Gastroesophageal sphincter (tissue), 4 donors: ENCODE results near the gene DCAF7. TPM values are rescaled to one million over a fixed set of nuclear protein-coding genes. Genes with fewer than 3 reads are reported as not detected.

Experiments
- ATAC-seq: fragments of 150-250 bp; one replicate; pipeline ENCODE4 v1.9.1; 2016; ENCODE audit warnings: mild to moderate bottlenecking, moderate library complexity
- H3K27ac ChIP-seq, 4 donors: fragments of 200-600 bp; sonication (generic) in 3 of 4; 1 replicate in 3 of 4; 2 replicates in 1 of 4; pipeline ENCODE4 v1.5.1; 2016 to 2019
- H3K27me3 ChIP-seq: fragments of 200-600 bp; sonication (generic); one replicate; pipeline ENCODE4 v1.5.1; 2019
- H3K36me3 ChIP-seq, 2 donors: fragments of 200-600 bp; sonication (generic); one replicate each; pipeline ENCODE4 v1.5.1; 2019; ENCODE audit warnings: control low read depth in 1 of 2
- H3K4me1 ChIP-seq, 3 donors: fragments of 200-600 bp; sonication (generic); 1 replicate in 2 of 3; 2 replicates in 1 of 3; pipeline ENCODE4 v1.5.1; 2016 to 2019; ENCODE audit warnings: control low read depth in 2 of 3
- H3K4me3 ChIP-seq, 2 donors: fragments of 200-600 bp; sonication (generic); one replicate each; pipeline ENCODE4 v1.5.1; 2019; ENCODE audit warnings: mild to moderate bottlenecking in 1 of 2, moderate library complexity in 1 of 2
- H3K9me3 ChIP-seq, 3 donors: fragments of 200-600 bp; sonication (generic); one replicate each; pipeline ENCODE4 v1.5.1; 2017 to 2019; ENCODE audit warnings: control low read depth in 2 of 3
- EP300 ChIP-seq: sonication (generic); formaldehyde crosslinking; IDR thresholded peaks from one replicate; pipeline ENCODE4 v1.6.1; 2017; ENCODE audit warnings: antibody characterized with exemption, mild to moderate bottlenecking
- POLR2A ChIP-seq, 2 donors: fragments of 450-650 bp; IDR thresholded peaks; one replicate each; pipeline ENCODE4 v1.6.1; 2017; ENCODE audit warnings: antibody characterized with exemption in 2 of 2, mild to moderate bottlenecking in 2 of 2, moderate library complexity in 1 of 2
- POLR2AphosphoS5 ChIP-seq: sonication (generic); formaldehyde crosslinking; IDR thresholded peaks from one replicate; pipeline ENCODE4 v1.6.1; 2017; ENCODE audit warnings: antibody characterized with exemption
- WGBS, 2 donors: methylation state at CpG; one replicate each; pipeline ENCODE4 v1.1.5; 2018; ENCODE audit warnings: low coverage in 1 of 2; 5-methylcytosine and 5-hydroxymethylcytosine counted together
- total RNA-seq, 4 donors: library from RNA; depleted of rRNA; stranded (reverse); fragments of >200 nt; gene quantifications; one replicate each; pipeline ENCODE4 v1.1.0, GENCODE V29; 2016
- TF ChIP-seq, protein P1 (sequence below), 4 experiments: fragments of 200-600 bp in 2 of 4; fragments of 450-650 bp in 2 of 4; sonication (generic) in 1 of 4; IDR thresholded peaks; one replicate each; pipeline ENCODE4 v1.5.1; 2017 to 2019; ENCODE audit warnings: antibody characterized with exemption in 4 of 4, mild to moderate bottlenecking in 2 of 4, moderate library complexity in 2 of 4

DCAF7 gene
- total RNA-seq, 4 donors from 2014 or later: 27.1 to 50.0 (median 36.8) TPM

DNA sequence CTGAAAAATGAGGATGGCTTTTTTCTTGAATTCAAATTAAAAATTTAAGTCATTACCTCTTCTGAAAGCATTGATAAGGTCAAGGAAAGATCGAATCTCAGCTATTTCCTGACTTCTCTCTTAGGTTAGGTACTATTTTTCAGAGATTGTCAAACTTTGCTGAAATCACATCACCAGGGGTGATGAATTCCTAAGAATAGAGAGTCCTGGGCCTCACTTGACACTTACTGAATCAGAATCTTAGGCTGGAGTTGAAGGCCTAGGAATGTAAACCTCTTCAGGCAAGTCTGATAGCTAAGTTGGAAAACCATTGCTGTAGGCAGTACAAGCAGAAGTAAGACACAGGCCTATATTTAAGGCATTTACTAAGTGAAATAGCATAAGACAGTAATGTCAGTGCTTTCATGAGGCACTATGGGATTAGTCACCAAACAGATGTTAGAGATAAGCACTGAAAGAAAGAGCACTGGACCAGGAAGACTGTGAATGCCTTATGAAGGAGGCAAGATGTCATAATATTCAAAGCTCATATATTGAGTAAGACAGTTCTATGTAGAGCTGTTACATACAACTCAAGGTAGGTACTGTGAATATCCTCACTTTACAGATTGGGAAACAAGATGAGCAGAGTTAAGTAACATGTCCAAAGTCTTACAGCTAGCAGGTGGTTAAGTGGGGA is 21.5 kb downstream of the DCAF7 start:
- no peak for ATAC-seq
- Histone ChIP-seq H3K4me1 (no peaks in the 10 kb centered on the region), H3K27me3 (no peaks in the 10 kb centered on the region), H3K4me3 (no peak overlapping the region), H3K27ac (no peak overlapping the region), H3K36me3 (peaks cover 0 to 19% of the 10 kb centered on the region in 2 donors), H3K9me3 (no peaks in the 10 kb centered on the region)
- WGBS, 2 donors: 71 to 83% methylated on average over 1 of the region's 1 CpG
- no peak for TF ChIP-seq POLR2A (IDR thresholded peaks at IDR 0.05)
- TF ChIP-seq, protein P1, sequence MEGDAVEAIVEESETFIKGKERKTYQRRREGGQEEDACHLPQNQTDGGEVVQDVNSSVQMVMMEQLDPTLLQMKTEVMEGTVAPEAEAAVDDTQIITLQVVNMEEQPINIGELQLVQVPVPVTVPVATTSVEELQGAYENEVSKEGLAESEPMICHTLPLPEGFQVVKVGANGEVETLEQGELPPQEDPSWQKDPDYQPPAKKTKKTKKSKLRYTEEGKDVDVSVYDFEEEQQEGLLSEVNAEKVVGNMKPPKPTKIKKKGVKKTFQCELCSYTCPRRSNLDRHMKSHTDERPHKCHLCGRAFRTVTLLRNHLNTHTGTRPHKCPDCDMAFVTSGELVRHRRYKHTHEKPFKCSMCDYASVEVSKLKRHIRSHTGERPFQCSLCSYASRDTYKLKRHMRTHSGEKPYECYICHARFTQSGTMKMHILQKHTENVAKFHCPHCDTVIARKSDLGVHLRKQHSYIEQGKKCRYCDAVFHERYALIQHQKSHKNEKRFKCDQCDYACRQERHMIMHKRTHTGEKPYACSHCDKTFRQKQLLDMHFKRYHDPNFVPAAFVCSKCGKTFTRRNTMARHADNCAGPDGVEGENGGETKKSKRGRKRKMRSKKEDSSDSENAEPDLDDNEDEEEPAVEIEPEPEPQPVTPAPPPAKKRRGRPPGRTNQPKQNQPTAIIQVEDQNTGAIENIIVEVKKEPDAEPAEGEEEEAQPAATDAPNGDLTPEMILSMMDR (IDR thresholded peaks at IDR 0.05): no peak
- no peak for TF ChIP-seq EP300
- TF ChIP-seq POLR2AphosphoS5: no peak

DNA sequence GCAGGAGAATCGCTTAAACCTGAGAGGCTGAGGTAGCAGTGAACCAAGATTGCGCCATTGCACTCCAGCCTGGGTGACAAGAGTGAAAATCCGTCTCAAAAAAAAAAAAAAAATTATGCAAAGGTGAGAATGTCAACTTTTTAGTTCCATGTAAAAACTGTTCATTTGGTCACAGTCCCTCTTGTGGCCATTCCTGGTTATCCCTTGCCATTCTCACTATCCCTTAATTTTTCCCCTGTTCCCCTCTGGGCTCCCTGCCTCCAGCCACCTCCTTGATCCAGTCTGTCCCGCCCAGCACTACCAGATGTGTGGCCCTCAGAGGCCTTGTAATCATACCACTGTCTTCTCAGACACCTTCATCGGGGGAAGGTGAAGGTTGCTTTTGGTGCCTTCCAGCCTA is 23.4 kb downstream of the DCAF7 start:
- TF ChIP-seq POLR2AphosphoS5 (no peak), EP300 (no peak), POLR2A (IDR thresholded peaks at IDR 0.05) (no peak)
- TF ChIP-seq, protein P1 (IDR thresholded peaks at IDR 0.05): no peak
- Histone ChIP-seq H3K4me1 (no peaks in the 10 kb centered on the region), H3K27me3 (no peaks in the 10 kb centered on the region), H3K27ac (no peak overlapping the region), H3K4me3 (no peak overlapping the region), H3K36me3 (peaks cover 0 to 14% of the 10 kb centered on the region in 2 donors), H3K9me3 (no peaks in the 10 kb centered on the region)
- ATAC-seq: no peak
- WGBS, 2 donors: 77 to 88% methylated on average over 5 of the region's 5 CpGs

DNA sequence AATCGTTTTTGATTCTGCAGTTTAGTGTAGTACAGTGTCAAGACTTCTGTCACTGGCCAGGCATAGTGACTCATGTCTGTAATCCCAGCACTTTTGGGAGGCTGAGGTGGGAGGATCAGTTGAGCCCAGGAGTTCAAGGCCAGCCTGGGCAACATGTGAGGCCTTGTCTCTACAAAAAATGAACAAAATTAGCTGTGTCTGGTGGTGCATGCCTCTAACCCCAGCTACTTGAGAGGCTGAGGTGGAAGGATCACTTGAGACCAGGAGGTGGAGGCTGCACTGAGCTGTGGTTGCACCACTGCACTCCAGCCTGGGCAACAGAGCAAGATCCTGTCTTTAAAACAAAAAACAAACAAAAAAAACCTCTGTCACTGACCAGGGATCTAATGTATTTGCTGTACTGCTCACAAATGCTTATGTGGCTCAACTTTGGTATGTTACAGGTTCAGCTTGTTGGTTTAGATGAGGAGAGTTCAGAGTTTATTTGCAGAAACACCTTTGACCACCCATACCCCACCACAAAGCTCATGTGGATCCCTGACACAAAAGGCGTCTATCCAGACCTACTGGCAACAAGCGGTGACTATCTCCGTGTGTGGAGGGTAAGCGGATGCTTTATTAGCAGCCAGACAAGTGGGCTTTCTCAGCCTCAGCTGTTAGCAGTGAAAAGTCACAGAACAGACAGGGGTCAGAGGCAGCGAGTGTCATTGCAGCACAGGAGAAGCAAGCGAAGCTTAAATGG is 27.9 kb downstream of the DCAF7 start:
- TF ChIP-seq POLR2AphosphoS5 (no peak), EP300 (no peak), POLR2A (IDR thresholded peaks at IDR 0.05) (no peak)
- TF ChIP-seq, protein P1 (IDR thresholded peaks at IDR 0.05): no peak
- no peak for ATAC-seq
- 88% methylated on average over 5 of the region's 7 CpGs; no CpG with 5 or more reads in 1 of the 2 donors for WGBS, 2 donors
- peaks cover 0 to 49% of the 10 kb centered on the region in 2 donors for H3K36me3 ChIP-seq
- no peaks in the 10 kb centered on the region for H3K4me1 ChIP-seq
- no peaks in the 10 kb centered on the region for H3K9me3 ChIP-seq
- H3K27ac ChIP-seq: no peak overlapping the region
- no peaks in the 10 kb centered on the region for H3K27me3 ChIP-seq
- H3K4me3 ChIP-seq: no peak overlapping the region

DNA sequence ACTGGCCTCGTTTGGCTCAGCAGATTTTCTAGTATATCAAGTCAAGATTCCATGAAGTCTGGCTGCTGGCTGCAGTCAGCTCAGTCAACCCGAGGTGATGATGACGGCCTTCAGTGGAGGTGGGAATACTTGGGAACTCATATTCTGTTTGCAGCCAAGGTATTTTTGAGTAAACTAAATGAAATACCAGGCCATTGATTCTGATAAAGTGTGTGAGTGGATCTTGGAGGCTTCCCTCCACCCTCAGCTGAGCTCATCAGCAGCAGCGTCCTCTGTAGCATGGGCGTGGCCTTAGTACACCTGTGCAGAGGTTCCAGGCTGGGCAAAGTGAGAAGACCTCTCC is 28.5 kb downstream of the DCAF7 start:
- WGBS, 2 donors: 59% methylated on average over 4 of the region's 5 CpGs; no CpG with 5 or more reads in 1 of the 2 donors
- Histone ChIP-seq H3K27me3 (no peaks in the 10 kb centered on the region), H3K27ac (no peak overlapping the region), H3K4me1 (no peaks in the 10 kb centered on the region), H3K4me3 (no peak overlapping the region), H3K9me3 (no peaks in the 10 kb centered on the region), H3K36me3 (peaks cover 0 to 54% of the 10 kb centered on the region in 2 donors)
- no peak for ATAC-seq
- TF ChIP-seq POLR2AphosphoS5 (no peak), EP300 (no peak), POLR2A (IDR thresholded peaks at IDR 0.05) (no peak)
- TF ChIP-seq, protein P1 (IDR thresholded peaks at IDR 0.05): no peak

DNA sequence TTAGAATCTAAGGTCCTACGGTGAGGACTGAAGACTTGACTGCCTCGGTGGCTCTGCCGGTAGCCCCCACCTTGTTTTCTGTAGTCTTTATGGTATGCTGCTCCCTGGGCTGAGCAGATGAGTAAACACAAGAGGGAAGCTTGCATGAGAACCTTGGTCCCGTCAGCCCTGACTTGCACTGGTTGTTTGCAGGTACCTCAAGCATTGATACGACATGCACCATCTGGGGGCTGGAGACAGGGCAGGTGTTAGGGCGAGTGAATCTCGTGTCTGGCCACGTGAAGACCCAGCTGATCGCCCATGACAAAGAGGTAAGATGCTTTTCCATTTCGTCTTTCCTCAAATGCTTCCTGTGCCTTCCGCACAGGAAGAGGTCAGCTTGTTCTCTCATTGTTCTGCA is 29.4 kb downstream of the DCAF7 start:
- no peak overlapping the region for H3K4me3 ChIP-seq
- no peak for ATAC-seq
- H3K27ac ChIP-seq: no peak overlapping the region
- no peaks in the 10 kb centered on the region for H3K27me3 ChIP-seq
- WGBS, 2 donors: 58 to 65% methylated on average over 8 to 11 of the region's 11 CpGs
- H3K4me1 ChIP-seq: no peaks in the 10 kb centered on the region
- TF ChIP-seq, protein P1 (IDR thresholded peaks at IDR 0.05): no peak
- TF ChIP-seq POLR2A (IDR thresholded peaks at IDR 0.05) (no peak), POLR2AphosphoS5 (no peak), EP300 (no peak)
- peaks cover 0 to 63% of the 10 kb centered on the region in 2 donors for H3K36me3 ChIP-seq
- H3K9me3 ChIP-seq: no peaks in the 10 kb centered on the region
